Ramos (cell line): ENCODE measurements around the gene NUDT3.

Experiments
- in situ Hi-C: fragments of 300-500 bp; cut with MboI; formaldehyde crosslinking; loops from one replicate; pipeline ENCODE4 v1.14.3; 2022; ENCODE audit warnings: low sequenced_read_pairs; ENCODE audit not compliant: unreplicated experiment

Gene NUDT3

GRCh38 chr6:34300332-34300751 is 92.1 kb downstream of the NUDT3 start:
- in situ Hi-C loops, result no loop called here

- in situ Hi-C loops, result no loop called here
These were observed 93.5 kb downstream of the NUDT3 start for GRCh38 chr6:34298941-34299340.

- in situ Hi-C loops, result no loop called here
These were observed 96.7 kb downstream of the NUDT3 start for GRCh38 chr6:34295721-34296120.

DNA sequence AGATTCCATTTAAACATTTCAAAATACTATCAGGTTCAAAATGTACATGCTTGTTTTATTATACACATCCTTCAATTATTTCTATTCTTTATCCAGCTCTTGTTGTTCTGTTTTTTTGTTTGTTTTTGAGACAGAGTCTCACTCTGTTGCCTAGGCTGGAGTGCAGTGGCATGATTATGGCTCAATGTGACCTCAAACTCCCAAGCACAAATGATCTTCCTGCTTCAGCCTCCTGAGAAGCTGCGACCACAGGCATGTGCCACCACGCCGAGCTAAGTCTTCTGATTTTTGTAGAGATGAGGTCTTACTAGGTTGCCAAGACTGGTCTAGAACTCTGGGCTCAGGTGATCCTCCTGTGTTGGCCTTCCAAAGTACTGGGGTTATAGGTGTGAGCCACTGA is 99.5 kb downstream of the NUDT3 start:
- in situ Hi-C loops, result no loop called here

DNA sequence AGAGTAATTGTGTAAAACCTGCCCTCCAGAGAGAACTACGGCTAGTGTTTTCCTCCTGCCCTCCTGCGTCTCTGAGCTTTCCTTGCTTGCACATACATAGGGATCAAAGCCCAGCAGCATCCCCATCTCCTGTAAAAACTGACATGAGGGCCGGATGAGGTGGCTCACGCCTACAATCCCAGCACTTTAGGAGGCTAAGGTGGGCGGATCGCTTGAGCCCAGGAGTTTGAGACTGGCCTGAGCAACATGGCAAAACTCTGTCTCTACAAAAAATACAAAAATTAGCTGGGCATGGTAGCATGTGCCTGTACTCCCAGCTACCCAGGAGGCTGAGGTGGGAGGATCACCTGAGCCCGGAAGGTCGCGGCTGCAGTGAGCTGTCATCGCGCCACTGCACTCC is 103.3 kb downstream of the NUDT3 start:
- in situ Hi-C loops, result no loop called here

GRCh38 chr6:34288581-34288980 is 103.9 kb downstream of the NUDT3 start:
- in situ Hi-C loops, result no loop called here

DNA sequence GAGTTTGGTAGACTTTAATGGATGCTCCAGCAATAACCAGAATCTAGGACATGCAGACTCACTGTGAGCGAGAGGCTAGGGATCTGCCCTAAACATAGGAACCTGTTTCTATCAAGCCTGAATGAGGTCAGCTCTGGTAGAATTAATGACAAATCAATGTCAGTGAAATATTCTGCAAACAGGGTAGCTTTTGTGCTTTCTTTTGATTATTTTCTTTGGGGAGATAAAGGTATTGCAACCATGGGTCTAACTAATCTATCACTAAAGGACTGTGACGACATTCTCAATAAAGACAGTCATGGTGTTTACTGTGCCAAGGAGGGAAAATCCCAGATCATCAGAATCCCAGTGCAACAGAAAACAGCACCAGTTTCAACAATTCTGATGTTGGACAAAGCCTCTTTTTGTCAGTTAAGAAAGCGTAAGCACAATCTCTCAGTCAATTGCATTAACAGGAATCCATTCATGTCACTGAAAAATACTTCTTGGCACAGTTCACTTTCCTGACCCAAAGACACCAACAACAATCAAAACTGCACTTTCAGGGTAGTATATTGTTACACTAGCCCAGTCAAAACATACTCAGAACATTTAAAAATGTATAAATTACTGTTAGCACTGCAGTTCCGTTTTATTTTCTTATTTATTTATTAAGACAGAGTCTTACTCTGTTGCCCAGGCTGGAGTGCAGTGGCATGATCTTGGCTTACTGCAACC is 106.9 kb downstream of the NUDT3 start:
- in situ Hi-C loops, result no loop called here

GRCh38 chr6:34284563-34285447 is 107.7 kb downstream of the NUDT3 start:
- in situ Hi-C loops, result no loop called here

DNA sequence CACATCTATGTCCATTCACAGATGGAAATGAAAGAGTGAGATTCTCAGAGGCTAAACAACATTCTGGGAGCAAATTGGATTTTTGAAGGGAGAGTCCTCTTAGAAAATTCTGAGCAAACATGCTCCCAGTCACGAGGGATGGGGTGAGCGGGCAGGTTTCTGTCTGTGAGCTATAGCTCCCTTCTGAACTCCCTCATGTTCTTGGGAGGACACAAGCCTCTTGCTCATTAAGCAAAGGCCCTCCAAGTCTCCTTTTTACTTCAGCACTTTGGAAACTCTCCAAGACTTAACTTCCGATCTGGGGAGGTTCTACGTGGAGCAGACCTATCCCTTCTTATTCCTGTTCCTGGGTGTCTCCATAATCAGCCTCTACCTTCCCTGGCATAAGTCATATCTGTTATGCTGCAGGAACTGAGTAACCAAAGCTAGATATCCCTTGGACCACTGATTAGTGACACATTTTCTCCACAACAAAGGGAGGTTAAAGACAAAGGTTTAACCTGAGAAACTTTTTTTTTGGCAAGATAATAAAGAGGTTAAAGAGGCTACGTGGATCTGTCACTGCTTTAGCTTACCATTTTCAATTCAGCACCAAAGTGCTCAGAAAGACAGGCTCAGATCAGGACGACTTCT is 110.7 kb downstream of the NUDT3 start:
- in situ Hi-C loops, result no loop called here

DNA sequence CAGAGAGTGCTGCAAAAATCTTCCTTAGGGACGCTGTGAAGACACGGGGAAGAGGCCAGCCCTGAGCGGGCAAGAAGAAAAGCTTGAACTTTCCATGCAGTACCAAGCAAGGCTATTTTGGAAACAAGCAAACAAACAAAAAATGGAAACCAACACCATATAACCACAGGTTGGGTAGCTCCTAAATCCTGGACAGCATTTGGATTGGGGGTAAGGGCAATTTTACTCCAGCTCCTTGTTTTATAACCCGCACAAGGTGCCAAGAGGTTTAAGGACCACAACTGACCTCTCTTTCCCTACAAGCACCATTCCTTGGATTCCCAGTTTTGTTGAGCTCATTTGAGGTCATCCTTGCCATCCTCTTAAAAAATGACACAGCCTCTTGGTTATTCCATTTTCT is 112.3 kb downstream of the NUDT3 start:
- in situ Hi-C loops, result no loop called here

DNA sequence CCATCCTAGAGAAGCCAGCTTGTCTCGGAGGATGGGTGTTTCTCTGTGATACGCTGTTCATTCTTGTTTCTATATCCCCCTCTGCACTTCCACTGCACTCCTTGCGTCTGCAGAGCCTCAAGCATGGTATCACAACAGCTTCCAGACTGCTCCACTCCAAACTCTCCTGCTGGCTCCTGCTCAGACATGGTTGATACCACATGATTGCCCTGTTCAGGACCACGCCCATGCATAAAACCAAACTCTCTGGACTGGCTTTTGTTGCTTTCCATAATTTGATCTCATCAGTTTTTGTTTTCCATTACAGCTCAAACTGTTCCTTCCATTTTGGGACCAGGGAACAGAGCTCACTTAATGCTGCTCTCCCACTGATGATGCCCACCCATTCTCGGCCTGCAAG is 113.6 kb downstream of the NUDT3 start:
- in situ Hi-C loops, result no loop called here

DNA sequence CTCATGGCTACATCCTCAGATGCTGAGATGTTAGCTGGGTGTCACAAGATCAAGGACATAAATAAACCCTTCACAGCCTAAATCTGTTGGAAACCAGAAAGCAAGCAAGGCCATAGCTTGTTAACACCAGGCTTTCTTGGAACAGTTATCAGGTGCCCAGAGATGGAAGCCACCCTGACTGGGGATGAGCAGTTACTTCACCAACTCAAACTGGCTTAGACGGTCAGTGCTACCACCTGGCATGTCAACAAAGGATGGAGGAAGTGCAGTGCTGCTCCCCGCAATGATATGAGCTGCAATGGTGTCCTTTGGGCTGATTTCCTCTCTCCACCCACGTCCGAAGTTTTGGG is 114.7 kb downstream of the NUDT3 start:
- in situ Hi-C loops, result no loop called here

GRCh38 chr6:34276881-34277762 is 115.3 kb downstream of the NUDT3 start:
- in situ Hi-C loops, result no loop called here

DNA sequence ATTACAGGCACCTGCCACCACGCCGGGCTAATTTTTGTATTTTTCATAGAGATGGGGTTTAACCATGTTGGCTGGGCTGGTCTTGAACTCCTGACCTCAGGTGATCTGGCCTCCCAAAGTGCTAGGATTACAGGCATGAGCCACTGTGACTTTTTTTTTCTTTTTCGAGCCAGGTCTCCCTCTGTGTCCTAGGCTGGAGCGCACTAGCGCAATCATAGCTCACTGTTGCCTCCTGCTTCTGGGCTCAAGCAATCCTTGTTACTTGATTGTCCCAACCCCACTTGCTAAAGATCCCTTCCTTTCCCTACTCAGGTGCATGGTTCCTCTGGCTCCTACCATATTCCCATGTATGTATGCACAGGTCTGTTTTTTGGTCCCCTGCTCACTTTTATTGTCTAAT is 116.3 kb downstream of the NUDT3 start:
- in situ Hi-C loops, result no loop called here

GRCh38 chr6:34275128-34275804 is 117.2 kb downstream of the NUDT3 start:
- in situ Hi-C loops, result no loop called here

DNA sequence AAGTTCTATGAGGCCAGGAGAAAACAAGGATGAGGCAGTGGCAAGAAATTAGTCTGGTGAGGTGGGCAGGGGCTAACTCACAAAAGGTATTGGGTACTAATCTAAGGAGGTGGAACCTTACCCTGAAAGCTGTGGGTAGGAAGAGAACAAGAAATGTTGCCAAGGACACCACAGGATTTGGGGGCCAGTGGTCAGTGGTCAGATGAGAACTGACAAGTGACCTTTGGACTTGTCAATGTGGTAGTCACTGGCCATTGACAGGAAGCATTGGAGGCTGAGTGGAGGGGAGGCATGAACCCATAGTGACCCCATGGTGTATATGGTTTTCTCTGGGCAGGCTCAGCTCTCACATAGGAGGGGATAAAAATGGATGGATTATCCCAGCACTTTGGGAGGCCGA is 118.3 kb downstream of the NUDT3 start:
- in situ Hi-C loops, result no loop called here

- in situ Hi-C loops, result no loop called here
These were observed 119.1 kb downstream of the NUDT3 start for GRCh38 chr6:34273242-34273805.

- in situ Hi-C loops, result no loop called here
These were observed 120.2 kb downstream of the NUDT3 start for GRCh38 chr6:34272013-34272926.
